Ascending aorta (tissue), 2 donors: ENCODE measurements around the gene ACTN1. TPM values are rescaled to one million over a fixed set of nuclear protein-coding genes. Genes with fewer than 3 reads are reported as not detected.

Experiments
- DNase-seq, 2 donors: peaks; one replicate each; pipeline ENCODE4 v3.0.0-alpha.2; 2019; ENCODE audit warnings: low spot score in 2 of 2
- H3K27ac ChIP-seq, 2 donors: fragments of 200-600 bp; sonication (generic); one replicate each; pipeline ENCODE4 v1.5.1; 2016 to 2017; ENCODE audit warnings: mild to moderate bottlenecking in 1 of 2
- H3K27me3 ChIP-seq: fragments of 200-600 bp; sonication (generic); one replicate; pipeline ENCODE4 v1.5.1; 2017
- H3K36me3 ChIP-seq, 2 donors: fragments of 200-600 bp; sonication (generic); one replicate each; pipeline ENCODE4 v1.5.1; 2016
- H3K4me1 ChIP-seq, 2 donors: fragments of 200-600 bp; sonication (generic); one replicate each; pipeline ENCODE4 v1.5.1; 2016 to 2017; ENCODE audit warnings: mild to moderate bottlenecking in 1 of 2
- H3K4me3 ChIP-seq, 2 donors: fragments of 200-600 bp; sonication (generic); one replicate each; pipeline ENCODE4 v1.5.1; 2016 to 2017; ENCODE audit warnings: mild to moderate bottlenecking in 1 of 2
- H3K9me3 ChIP-seq, 2 donors: fragments of 200-600 bp; sonication (generic); one replicate each; pipeline ENCODE4 v1.5.1; 2016
- intact Hi-C: fragments of 100-400 bp; cut with DNase I; formaldehyde crosslinking; loops from one replicate; pipeline ENCODE4 v1.15.1; 2023
- total RNA-seq: library from RNA; depleted of rRNA; stranded (reverse); fragments of >200 nt; gene quantifications from one replicate; pipeline ENCODE4 v1.1.0, GENCODE V29; 2016
- TF ChIP-seq, protein P1 (sequence below), 3 experiments: fragments of 200-600 bp in 2 of 3; fragments of 450-650 bp in 1 of 3; sonication (generic) in 2 of 3; IDR thresholded peaks; one replicate each; pipeline ENCODE4 v1.5.1; 2016 to 2019; ENCODE audit warnings: antibody characterized with exemption in 3 of 3, mild to moderate bottlenecking in 1 of 3, moderate library complexity in 1 of 3

The ACTN1 gene
- total RNA-seq, 1 donor from 2014 or later, result 814 TPM

DNA sequence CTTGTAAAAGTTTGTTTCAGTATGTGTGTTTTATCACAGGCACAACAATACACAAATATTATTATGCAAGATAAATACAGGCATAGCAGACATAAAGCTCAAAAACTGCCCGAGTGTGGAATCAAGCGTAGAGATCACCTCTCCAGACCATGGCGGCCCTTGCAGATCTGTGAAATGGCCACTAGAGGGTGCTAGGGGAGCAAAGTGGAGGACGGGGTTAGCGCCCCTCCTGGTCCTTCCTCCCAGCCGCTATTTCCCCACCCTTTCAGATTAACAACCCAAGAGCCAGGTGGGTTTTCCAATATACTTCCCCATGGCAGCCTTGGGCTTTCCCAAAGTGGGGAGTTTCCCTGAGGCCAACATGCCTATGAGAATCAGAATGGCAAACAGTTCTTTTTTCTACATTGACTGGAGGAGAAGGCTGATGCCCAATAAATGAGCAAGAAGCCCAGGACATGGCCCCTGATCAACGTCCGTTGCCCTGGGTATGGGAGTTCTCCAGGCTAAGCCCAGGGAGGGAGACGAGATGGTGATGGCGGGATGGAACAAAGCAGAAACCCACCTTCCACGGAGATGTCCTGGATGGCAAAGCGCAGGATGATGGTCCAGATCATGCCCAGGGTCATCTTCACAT, 67.4 kb downstream of the ACTN1 start:
- intact Hi-C loops, result loop anchor here (5.0 to 10.0 kb wide), 3 partner anchors 63 to 191 kb away; partner anchors contain the start of gene ACTN1
- peaks cover 11 to 54% of the 10 kb centered on the region in 2 donors for H3K4me1 ChIP-seq
- H3K4me3 ChIP-seq, result no peak overlapping the region
- DNase-seq, result peak in 1 of 2 donors; percentile 86
- TF ChIP-seq, protein P1, sequence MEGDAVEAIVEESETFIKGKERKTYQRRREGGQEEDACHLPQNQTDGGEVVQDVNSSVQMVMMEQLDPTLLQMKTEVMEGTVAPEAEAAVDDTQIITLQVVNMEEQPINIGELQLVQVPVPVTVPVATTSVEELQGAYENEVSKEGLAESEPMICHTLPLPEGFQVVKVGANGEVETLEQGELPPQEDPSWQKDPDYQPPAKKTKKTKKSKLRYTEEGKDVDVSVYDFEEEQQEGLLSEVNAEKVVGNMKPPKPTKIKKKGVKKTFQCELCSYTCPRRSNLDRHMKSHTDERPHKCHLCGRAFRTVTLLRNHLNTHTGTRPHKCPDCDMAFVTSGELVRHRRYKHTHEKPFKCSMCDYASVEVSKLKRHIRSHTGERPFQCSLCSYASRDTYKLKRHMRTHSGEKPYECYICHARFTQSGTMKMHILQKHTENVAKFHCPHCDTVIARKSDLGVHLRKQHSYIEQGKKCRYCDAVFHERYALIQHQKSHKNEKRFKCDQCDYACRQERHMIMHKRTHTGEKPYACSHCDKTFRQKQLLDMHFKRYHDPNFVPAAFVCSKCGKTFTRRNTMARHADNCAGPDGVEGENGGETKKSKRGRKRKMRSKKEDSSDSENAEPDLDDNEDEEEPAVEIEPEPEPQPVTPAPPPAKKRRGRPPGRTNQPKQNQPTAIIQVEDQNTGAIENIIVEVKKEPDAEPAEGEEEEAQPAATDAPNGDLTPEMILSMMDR (IDR thresholded peaks at IDR 0.05), result peak; percentile 95 to 96 (median 96)
- peak overlapping the region; percentile 56 to 59 for H3K27ac ChIP-seq
- H3K9me3 ChIP-seq, result no peaks in the 10 kb centered on the region
- peaks cover 39 to 71% of the 10 kb centered on the region in 2 donors for H3K36me3 ChIP-seq
- H3K27me3 ChIP-seq, result no peaks in the 10 kb centered on the region

DNA sequence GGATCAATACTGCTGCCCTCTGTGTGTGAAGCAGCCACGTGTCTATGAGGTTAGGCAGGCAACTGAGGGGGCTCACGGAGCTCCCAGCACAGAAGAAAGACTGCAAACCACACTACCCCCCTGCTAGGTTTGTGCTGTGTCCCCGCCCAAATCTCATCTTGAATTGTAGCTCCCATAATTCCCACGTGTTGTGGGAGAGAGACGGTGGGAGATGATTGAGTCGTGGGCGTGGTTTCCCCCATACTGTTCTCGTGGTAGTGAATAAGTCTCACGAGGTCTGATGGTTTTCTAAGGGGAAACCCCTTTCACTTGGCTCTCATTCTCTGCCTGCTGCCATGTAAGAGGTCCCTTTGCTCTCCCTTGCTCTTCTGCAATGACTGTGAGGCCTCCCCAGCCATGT, 68.6 kb downstream of the ACTN1 start:
- Histone ChIP-seq H3K27ac (peak overlapping the region; percentile 52 to 53), H3K4me1 (peaks cover 7 to 44% of the 10 kb centered on the region in 2 donors), H3K9me3 (no peaks in the 10 kb centered on the region), H3K27me3 (no peaks in the 10 kb centered on the region), H3K4me3 (no peak overlapping the region), H3K36me3 (peaks cover 41 to 73% of the 10 kb centered on the region in 2 donors)
- TF ChIP-seq, protein P1 (IDR thresholded peaks at IDR 0.05), result no peak
- intact Hi-C loops, result loop anchor here (5.0 to 10.0 kb wide), 3 partner anchors 64 to 192 kb away; partner anchors contain the start of gene ACTN1
- no peak for DNase-seq

DNA sequence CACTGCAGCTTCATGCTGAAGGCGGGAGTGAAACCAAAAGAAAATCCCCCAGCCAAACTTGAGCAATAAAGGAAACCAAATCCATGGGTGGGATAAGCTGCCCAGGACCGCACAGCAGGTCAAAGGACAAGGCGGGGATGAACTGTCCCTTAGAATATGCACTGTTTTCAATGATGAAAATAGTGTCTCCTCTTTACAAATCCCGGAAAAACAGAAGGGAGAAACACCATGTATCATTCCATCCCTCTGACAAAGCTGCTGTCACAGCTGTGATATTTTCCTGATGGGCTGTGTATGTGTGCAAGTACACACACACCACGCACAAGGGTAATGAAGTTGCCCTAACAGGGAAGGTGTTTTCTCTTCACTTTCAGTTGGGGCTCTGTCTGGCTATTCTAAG, 70.3 kb downstream of the ACTN1 start:
- H3K9me3 ChIP-seq, result no peaks in the 10 kb centered on the region
- DNase-seq, result no peak
- intact Hi-C loops, result no loop called here
- peaks cover 6 to 33% of the 10 kb centered on the region in 2 donors for H3K4me1 ChIP-seq
- TF ChIP-seq, protein P1 (IDR thresholded peaks at IDR 0.05), result no peak
- H3K36me3 ChIP-seq, result peaks cover 59 to 80% of the 10 kb centered on the region in 2 donors
- H3K4me3 ChIP-seq, result no peak overlapping the region
- H3K27me3 ChIP-seq, result no peaks in the 10 kb centered on the region
- H3K27ac ChIP-seq, result peak overlapping the region; percentile 52 to 53

DNA sequence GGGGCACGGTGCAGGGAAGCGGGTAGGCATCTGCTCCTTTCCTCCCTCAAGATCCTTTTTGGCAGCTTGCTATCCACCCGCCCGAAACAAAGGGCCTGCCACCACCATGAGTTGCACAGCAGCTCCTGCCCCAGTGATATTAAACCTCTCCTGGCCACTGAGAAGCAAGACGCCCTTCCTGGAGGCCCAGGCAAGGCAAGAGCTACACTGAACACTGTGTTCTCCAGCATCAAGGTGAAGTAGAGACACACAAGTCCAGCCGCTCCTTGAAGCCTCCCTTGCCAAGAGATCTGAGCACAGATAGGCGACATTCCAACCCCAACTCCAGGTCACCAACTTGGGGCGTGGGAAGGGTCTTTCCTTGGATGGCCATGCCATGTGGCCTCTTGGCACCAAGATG, 70.9 kb downstream of the ACTN1 start:
- no peaks in the 10 kb centered on the region for H3K9me3 ChIP-seq
- H3K4me3 ChIP-seq, result no peak overlapping the region
- peaks cover 65 to 86% of the 10 kb centered on the region in 2 donors for H3K36me3 ChIP-seq
- DNase-seq, result no peak
- H3K4me1 ChIP-seq, result peaks cover under 1 to 31% of the 10 kb centered on the region in 2 donors
- H3K27me3 ChIP-seq, result no peaks in the 10 kb centered on the region
- peak overlapping the region; percentile 4 to 44 for H3K27ac ChIP-seq
- intact Hi-C loops, result no loop called here
- TF ChIP-seq, protein P1 (IDR thresholded peaks at IDR 0.05), result no peak

DNA sequence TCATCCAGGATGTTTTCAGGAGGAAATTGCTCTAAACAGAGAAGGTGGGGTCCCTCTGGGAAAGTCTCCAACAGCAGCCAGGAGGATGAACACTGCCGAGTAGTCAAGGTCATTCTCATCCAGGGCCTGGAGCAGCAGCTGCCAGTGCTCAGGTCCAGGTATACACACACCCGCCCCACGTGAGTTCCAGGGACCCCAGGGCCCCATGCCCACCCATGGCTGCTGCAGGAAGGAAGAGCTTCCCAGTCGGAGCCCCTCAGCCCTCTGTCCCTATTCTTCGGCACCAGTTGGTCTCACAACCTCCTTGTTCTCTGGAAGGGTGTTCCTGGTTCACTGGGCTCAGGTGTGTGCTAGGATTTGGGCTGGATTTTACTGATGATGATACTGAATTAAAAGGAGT, 72.7 kb downstream of the ACTN1 start:
- H3K4me1 ChIP-seq, result peaks cover 0 to 19% of the 10 kb centered on the region in 2 donors
- TF ChIP-seq, protein P1 (IDR thresholded peaks at IDR 0.05), result no peak
- no peaks in the 10 kb centered on the region for H3K27me3 ChIP-seq
- H3K36me3 ChIP-seq, result peaks cover 82 to 96% of the 10 kb centered on the region in 2 donors
- H3K9me3 ChIP-seq, result no peaks in the 10 kb centered on the region
- H3K4me3 ChIP-seq, result no peak overlapping the region
- no peak for DNase-seq
- intact Hi-C loops, result no loop called here
- peak overlapping the region in 1 of 2 donors; percentile 8 for H3K27ac ChIP-seq
